ENCODE results near the gene DPP10.

The DPP10 gene

DNA sequence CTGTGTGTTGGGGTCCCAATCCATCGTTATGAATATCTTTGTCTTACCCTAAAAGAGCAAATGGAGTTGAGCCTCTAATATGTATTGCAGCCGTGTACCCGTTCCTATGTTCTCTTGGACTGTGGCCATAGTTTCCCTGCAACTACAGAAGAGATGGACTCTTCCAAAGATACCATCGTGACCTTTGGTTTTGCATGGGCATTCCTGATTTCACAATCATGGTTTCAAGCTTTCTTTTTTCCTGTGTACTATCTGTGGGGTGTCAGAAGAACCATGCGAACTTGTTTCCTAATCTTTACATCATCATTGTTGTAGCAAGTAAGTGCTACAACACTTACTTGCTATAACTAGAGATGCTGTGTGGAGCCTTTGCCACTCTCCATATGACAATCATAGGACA is 1295.7 kb downstream of the DPP10 start:
- no peak for DNase-seq (ENCODE audit: low spot score)

DNA sequence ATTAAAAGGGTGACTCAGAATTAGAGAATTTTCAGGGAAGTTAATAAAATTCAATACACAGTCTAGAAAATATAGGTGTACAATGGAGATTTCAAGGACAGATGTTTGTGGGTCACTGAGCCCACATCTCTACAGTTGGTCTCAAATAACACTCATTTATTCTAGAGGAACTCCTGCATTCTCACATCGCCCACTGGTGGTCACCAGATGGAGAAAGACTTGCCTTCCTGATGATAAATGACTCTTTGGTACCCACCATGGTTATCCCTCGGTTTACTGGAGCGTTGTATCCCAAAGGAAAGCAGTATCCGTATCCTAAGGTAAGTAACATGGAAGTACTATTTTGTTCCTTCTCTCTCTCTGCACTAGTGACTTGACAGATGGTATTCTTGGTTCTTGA is 1297.1 kb downstream of the DPP10 start:
- no peak for DNase-seq (ENCODE audit: low spot score)

DNA sequence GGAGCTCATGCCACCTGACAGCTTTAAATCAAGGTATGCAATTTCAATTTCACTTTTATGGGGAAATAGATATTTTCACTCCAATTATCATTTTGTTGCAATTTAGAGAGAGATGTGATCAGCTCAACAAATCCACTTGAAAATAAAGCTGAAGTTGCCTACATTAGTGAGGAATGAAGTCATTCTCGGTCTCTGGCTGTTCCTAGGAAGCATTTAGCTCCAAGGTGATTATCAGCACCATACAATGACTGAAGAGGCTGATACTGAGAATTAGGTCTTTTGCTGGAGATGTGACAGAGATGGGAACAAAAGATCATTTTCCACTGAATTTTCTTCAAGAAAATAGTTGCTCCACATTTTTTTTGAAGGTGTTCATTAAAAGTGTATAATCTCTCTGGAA is 1303.7 kb downstream of the DPP10 start:
- DNase-seq (ENCODE audit: low spot score), result no peak

DNA sequence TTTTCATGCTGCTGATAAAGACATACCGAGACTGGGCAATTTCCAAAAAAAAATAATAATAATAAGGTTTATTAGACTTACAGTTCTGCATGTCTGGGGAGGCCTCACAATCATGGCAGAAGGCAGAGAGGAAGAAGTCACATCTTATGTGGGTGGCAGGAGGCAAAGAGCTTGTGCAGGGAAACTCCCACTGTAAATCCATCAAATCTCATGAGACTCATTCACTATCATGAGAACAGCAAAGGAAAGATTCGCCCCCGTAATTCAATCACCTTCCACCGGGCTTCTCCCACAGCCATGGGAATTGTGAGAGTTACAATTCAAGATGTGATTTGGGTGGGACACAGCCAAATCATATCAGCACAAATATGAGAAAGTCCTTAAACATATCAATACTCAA is 1314.8 kb downstream of the DPP10 start:
- DNase-seq (ENCODE audit: low spot score), result no peak

DNA sequence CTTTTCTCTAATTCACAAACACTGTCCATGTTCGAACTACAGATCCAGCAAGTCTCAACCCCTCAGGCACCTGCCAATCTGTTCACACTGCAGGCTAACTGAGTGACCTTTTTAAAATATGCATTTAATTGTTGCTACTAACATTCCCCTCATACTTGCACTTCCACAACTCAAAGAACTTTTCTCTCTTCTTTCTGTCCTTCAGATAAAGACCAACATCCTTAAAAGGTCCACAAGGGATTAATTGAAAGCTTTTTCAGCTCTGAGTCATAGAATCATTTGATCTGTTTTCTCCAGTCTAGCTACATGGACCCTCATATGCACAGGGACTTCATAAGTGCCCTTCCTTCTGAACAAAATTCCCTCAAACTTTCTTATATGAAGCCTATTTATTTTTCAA is 1321.2 kb downstream of the DPP10 start:
- no peak for DNase-seq (ENCODE audit: low spot score)

DNA sequence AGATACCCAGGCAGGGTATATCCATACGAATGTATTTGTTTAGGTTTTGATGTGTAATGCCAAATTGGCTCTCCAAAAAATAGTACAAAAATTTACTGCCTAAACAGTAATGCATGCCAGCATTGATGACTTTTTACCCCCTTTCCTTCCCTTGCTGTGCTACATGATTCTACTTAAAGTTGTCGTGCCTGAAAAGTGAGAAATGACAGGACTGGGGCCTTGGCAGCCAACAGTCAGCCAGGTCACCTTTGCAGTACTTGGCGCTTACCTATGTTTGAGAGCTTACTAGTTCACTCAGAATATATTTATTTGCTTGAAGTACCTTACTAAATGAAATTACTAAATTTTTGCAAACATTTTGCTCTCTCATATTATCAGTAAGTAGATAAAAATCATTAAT is 1329.1 kb downstream of the DPP10 start:
- DNase-seq (ENCODE audit: low spot score), result no peak

DNA sequence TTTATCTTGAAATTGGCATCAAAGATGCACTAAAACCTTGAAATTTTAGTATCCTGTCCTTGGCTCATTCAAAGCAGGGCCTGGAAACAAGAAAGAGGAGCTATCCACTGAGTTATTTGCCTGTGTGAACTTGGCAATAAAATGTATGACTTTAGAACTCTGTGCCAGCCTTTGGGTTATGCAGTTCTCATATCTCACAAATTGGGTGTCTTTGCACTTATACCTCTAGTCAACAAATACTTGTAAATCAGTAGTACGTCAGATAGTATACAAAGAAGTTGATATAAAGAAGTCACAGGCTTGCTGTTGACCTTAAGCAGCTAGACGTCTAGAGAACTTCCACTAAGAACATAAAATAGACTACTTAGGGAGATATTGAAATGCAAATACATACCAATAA is 1331.9 kb downstream of the DPP10 start:
- DNase-seq (ENCODE audit: low spot score), result no peak

DNA sequence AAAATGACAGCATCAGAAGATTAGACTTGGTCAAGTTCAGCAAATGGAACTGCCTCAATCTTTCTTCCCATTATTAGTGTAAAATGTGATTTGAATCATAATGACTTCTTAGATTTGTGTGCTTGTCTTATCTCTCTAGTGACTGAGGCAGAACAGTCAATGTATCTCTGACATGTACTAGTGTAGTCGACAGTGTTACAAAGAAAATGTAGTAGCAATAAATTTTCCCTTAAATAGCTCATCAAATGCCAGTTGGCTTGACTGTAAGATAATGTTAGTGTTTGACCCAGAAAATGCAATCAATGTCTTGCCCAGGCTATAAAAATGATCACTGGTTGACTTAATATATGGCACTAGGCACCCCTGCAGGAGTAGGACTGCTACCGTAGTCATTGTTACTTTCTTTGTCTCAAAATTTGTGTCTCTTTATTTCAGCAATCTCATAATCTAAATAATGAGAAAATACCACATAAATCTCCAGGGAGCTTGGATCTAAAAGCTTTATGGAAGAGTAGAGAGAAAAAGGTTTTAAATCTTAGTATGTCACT is 1336.7 kb downstream of the DPP10 start:
- no peak for DNase-seq (ENCODE audit: low spot score)

DNA sequence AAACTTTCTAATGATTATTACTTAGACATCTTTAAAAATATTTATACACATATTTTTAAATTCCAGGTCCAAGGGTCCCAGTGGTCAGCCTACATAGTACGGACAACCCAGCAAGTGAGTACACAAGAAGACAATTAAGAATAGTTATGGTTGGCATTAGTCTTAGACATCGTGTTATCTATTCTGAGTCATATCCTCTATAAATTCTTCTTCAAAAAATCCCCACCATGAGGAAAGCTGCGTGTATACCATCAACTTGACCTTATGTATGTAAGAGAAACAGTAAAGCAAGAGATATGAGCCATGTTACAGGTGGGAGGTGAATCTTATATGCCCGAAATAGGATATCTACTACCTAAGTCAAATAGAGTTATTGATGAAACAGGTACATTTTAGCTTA is 1339.8 kb downstream of the DPP10 start:
- DNase-seq (ENCODE audit: low spot score), result no peak

DNA sequence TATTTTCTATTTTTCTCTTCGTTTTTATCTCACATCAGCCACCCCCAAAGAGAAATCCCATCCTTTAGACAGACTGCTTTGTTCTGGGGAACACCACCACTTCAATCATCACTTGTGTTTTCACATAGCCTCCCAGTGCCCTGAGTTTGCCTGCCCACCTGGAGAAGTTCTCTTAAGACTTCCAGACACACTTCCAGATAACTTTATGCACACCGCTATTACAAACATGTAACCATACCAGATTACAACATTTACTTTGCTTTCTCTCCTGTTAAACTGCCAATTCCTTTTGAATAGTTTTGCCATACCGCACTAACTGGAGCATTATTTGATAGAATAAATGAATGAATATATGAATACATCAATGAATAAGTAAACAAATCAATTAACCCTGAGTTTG is 1353.6 kb downstream of the DPP10 start:
- DNase-seq (ENCODE audit: low spot score), result no peak

DNA sequence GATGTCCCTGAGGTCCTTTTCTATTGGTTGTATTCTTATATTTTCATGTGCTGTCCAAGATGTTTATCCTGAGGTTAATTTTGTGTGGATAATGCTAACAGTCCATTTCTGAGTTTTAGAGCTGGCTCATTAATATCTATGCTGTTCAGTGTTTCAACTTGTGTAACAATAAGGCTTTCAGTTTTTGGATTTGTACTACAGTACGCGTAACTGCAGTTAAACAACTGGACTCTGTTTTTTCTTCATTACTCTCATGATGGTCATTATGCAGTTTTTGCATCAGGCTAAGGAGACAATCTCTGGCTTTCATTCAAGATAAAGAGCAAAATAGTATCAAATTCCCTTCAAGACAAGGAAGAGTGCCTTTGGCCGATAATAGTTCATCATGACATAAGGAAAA is 1364.8 kb downstream of the DPP10 start:
- no peak for DNase-seq (ENCODE audit: low spot score)

DNA sequence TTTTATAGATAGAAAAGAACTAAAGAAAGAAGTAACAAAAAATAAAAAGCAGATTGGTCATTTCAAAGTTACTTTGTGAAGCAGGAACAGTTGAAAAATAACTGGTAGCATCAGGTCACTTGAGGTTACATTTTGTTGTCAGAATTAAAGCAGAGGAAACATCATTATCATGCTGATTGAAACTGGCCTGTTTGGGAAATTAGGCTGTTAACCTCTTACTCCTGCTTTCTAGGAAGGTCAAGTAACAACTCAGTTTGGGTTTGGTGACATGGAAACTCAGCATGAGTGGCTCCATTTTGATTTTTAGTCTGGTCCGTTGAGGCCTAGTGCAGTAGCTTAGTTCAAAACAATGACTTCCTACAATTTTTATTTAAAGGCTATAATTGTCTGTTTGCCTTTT is 1383.5 kb downstream of the DPP10 start:
- DNase-seq (ENCODE audit: low spot score), result no peak

DNA sequence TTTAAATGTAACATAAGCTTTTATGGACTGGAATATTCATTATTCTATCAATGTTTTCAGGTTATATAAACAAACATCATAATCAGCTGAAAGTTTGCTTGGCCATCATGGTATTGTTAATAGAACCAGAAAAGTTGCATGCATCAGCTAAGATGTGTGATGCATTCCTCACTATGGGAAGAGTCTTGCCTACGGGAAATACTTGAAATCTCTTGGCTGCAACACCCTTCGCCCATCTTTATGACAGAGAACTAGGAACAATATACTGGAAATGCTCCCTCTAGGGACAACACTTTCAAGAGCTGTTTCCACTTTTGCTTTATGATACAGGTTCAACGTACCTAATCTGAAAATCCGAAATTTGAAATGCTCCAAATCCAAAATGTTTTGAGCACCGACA is 1390.8 kb downstream of the DPP10 start:
- DNase-seq (ENCODE audit: low spot score), result no peak

DNA sequence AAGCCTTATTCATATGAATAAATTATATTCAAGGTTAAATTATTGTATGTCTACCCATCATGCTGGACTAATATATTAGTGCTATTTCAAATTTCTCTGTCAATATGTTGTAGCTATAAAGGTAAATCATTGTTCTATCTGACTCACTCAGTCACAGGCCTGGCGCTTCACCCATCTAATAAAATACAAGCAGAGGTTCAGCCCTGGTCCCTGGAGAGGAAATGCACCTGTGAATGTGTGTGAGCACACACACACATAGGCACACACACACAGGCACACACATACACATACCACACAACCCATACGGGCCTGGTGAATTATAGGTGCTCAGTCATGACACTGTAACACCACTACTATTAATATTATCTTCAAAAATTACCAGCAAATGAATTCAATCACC is 1396.1 kb downstream of the DPP10 start:
- no peak for DNase-seq (ENCODE audit: low spot score)

DNA sequence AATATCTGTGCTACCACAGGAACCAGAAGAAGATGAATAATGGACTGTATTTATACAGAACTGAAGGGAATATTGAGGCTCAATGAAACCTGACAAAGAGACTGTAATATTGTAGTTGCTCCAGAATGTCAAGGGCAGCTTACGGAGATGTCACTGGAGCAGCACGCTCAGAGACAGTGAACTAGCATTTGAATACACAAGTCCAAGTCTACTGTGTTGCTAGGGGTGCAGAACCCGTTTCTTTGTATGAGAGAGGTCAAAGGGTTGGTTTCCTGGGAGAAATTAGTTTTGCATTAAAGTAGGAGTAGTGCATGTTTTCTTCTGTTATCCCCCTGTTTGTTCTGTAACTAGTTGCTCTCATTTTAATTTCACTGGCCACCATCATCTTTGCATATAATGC is 1399.9 kb downstream of the DPP10 start:
- no peak for DNase-seq (ENCODE audit: low spot score)

DNA sequence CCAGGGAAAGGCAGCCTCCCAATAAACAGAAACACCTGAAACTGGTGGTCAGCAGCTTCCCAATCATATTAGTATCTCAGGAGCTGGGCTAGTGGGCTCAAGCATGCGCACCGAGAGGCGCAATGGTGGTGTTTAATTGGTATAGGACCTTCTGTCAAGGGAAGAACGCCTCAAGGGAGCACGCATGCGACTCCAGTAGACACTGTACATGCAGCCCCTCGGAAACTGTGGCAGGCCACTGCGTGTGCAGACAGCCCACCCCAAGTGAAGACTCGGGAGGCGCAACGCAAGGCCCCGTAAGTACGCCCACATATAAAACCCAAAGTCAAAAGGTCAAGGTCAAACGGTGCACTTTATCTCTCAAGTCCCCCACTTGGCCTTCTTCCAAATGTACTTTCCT is 1405.8 kb downstream of the DPP10 start:
- no peak for DNase-seq (ENCODE audit: low spot score)

DNA sequence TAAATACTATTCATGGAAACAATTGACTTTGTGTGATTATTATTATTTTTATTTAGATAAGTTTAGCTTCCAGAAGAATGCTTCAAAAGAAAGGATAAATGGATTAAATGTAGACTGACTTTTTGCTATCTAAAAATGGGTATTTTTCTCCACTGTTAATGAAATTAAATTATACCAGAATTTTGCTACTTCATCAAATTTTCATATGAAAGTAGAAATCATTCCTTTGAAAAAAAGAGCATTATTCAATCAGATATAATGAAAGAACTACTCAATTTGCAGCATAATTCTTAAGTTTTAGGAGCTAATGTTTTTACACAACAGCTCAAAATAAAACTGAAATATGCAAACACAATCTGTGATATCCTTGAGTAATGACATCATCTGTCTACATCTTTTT is 1424.6 kb downstream of the DPP10 start:
- no peak for DNase-seq (ENCODE audit: low spot score)

DNA sequence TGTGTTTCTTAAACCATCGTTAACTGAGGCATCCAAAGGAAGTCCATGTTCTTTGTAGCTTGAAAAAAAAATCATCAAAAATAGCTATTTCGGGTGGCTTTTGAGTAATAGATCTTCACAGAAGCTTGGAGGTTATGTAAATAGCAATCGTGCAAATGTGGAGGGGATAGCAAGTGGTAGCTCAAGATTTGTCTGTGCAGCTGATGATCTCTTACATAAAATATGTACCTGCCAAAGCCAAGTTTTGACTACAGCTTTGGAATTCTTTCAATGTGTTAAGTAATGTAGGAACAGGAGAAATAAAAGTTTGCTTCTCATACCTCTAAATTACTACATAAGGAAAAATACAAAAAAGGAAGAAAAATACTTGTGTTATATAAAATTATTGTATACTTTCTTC is 1432.0 kb downstream of the DPP10 start:
- DNase-seq (ENCODE audit: low spot score), result no peak

DNA sequence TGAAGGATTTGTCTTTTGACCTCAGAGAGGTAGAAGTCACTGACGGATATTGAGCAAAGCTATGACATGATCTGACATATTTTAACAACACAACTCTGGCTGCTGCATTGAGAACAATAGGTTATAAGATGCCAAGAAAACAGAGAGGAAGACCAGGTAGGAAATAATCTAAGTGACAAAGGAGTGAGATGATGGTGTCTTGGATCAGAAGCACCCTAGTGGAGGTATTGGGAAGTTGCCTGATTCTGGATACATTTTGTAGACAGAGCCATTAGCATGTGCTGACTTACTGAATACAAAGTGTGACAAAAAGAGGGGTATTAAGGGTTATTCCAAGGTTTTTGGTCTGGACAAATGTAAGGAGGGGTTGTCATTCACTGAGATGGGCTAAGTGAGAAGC is 1438.1 kb downstream of the DPP10 start:
- no peak for DNase-seq (ENCODE audit: low spot score)

DNA sequence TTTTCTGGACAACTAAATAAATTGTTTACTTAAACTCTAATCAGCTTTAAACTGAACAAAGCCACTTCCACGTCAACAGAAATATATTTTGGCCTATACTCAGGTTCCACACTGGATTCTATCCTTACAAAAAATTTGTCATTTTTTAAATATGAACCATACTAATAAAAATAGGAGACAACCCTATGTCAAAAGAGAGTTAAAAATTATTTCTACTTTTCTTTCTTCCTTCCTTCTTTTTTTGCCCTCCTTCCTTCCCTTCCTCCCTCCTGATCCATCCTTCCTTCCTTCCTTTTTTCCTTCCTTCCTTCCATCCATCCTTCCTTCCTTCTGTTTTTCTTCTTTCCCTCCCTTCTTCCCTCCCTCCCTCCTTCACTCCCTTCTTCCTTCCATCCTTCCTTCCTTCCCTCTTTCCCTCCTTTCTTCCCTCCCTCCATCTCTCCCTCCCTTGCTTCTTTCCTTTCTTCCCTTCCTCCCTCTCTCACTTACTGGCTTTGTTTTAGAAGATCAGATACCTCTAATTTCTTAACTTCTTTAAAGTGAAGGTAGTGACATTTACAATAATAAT is 1444.9 kb downstream of the DPP10 start:
- no peak for DNase-seq (ENCODE audit: low spot score)
